GM06990 (cell line): ENCODE measurements around the gene CAMKMT.

ENCODE experiments used
- DNase-seq: peaks from one replicate; pipeline ENCODE4 v3.0.0-alpha.2; 2011; ENCODE audit not compliant: insufficient read length; ENCODE audit errors: extremely low read depth
- H3K27me3 ChIP-seq: replicated peaks from 2 replicates; pipeline ENCODE4 v1.6.0; 2011; ENCODE audit warnings: low read length; ENCODE audit not compliant: control insufficient read depth, insufficient read depth
- H3K36me3 ChIP-seq: 2 replicates; pipeline ENCODE4 v1.5.1; 2011; ENCODE audit warnings: low read length; ENCODE audit not compliant: control insufficient read depth, insufficient read depth
- H3K4me3 ChIP-seq: replicated peaks from 2 replicates; pipeline ENCODE4 v1.5.1; 2011; ENCODE audit warnings: low read depth, mild to moderate bottlenecking, control low read depth, low read length
- CTCF ChIP-seq: IDR thresholded peaks from 2 replicates; pipeline ENCODE4 v1.5.1; 2011; ENCODE audit warnings: low read length, control low read depth, mild to moderate bottlenecking, inconsistent platforms; ENCODE audit not compliant: insufficient read depth, poor library complexity, severe bottlenecking

The CAMKMT gene

GRCh38 chr2:44770221-44771195 is 408.8 kb downstream of the CAMKMT start:
- no peaks in the 10 kb centered on the region for H3K36me3 ChIP-seq
- no peak overlapping the region for H3K4me3 ChIP-seq
- TF ChIP-seq CTCF: peak; percentile 20
- DNase-seq: no peak
- H3K27me3 ChIP-seq: no peaks in the 10 kb centered on the region

GRCh38 chr2:44771522-44771921 is 409.8 kb downstream of the CAMKMT start:
- TF ChIP-seq CTCF: no peak
- H3K4me3 ChIP-seq: no peak overlapping the region
- DNase-seq: no peak
- no peaks in the 10 kb centered on the region for H3K27me3 ChIP-seq
- H3K36me3 ChIP-seq: no peaks in the 10 kb centered on the region

DNA sequence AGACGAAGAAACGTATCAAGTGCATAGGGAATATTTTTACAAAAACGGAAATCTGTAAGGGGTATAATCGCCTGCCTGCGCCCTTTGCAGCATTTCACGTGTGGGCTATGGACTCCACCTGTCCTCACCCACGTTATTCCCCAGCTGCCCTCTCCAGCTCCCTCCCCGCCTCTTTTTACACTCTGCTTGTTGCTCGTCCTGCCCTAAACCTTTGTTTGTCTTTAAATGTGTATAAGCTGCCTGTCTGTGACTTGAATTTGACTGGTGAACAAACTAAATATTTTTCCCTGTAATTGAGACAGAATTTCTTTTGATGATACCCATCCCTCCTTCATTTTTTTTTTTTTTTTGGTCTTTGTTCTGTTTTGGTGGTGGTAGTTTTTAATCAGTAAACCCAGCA is 410.4 kb downstream of the CAMKMT start:
- TF ChIP-seq CTCF: no peak
- no peak for DNase-seq
- Histone ChIP-seq H3K4me3 (no peak overlapping the region), H3K36me3 (no peaks in the 10 kb centered on the region), H3K27me3 (no peaks in the 10 kb centered on the region)

GRCh38 chr2:44772669-44773378 is 411.1 kb downstream of the CAMKMT start:
- Histone ChIP-seq H3K36me3 (no peaks in the 10 kb centered on the region), H3K27me3 (no peaks in the 10 kb centered on the region), H3K4me3 (no peak overlapping the region)
- no peak for DNase-seq
- no peak for TF ChIP-seq CTCF

GRCh38 chr2:44774826-44775492 is 413.2 kb downstream of the CAMKMT start:
- DNase-seq: no peak
- Histone ChIP-seq H3K36me3 (no peaks in the 10 kb centered on the region), H3K4me3 (no peak overlapping the region), H3K27me3 (no peaks in the 10 kb centered on the region)
- no peak for TF ChIP-seq CTCF
